Measurements from ENCODE around the gene GADD45B.

The GADD45B gene

GRCh38 chr19:2494084-2494446 is 18.1 kb downstream of the GADD45B start:
- Histone ChIP-seq H3K4me2 (ENCODE audit: low read length) (peak overlapping the region; percentile 88), H2AFZ (ENCODE audit: low read depth, low read length) (no peak overlapping the region), H3K4me1 (ENCODE audit: low read length) (peaks cover 11% of the 10 kb centered on the region), H3K27me3 (ENCODE audit: low read depth, low read length) (peaks cover 40% of the 10 kb centered on the region), H3K36me3 (replicated peaks; ENCODE audit: low read depth, low read length) (no peaks in the 10 kb centered on the region), H3K9ac (ENCODE audit: low read length) (no peak overlapping the region), H3K9me3 (ENCODE audit: insufficient read depth, low read length) (no peaks in the 10 kb centered on the region), H3K27ac (ENCODE audit: low read length) (no peak overlapping the region), H3K4me3 (ENCODE audit: low read length) (peak overlapping the region; percentile 81), H3K79me2 (ENCODE audit: low read length) (no peaks in the 10 kb centered on the region), H4K20me1 (ENCODE audit: insufficient read depth, low read length) (no peaks in the 10 kb centered on the region)
- TF ChIP-seq CTCF (IDR thresholded peaks at IDR 0.05; ENCODE audit: low read depth, low read length) (no peak), EZH2phosphoT487 (IDR thresholded peaks at IDR 0.05; ENCODE audit: low read depth) (no peak)

GRCh38 chr19:2494447-2495129 is 18.7 kb downstream of the GADD45B start:
- Histone ChIP-seq H3K79me2 (ENCODE audit: low read length) (no peaks in the 10 kb centered on the region), H3K4me2 (ENCODE audit: low read length) (peak overlapping the region; percentile 88), H3K9me3 (ENCODE audit: insufficient read depth, low read length) (no peaks in the 10 kb centered on the region), H3K27me3 (ENCODE audit: low read depth, low read length) (peaks cover 44% of the 10 kb centered on the region), H3K4me3 (ENCODE audit: low read length) (peak overlapping the region; percentile 81), H3K4me1 (ENCODE audit: low read length) (peaks cover 11% of the 10 kb centered on the region), H3K36me3 (replicated peaks; ENCODE audit: low read depth, low read length) (no peaks in the 10 kb centered on the region), H3K9ac (ENCODE audit: low read length) (peak overlapping the region; percentile 54), H3K27ac (ENCODE audit: low read length) (no peak overlapping the region), H2AFZ (ENCODE audit: low read depth, low read length) (peak overlapping the region; percentile 48), H4K20me1 (ENCODE audit: insufficient read depth, low read length) (no peaks in the 10 kb centered on the region)
- no peak for TF ChIP-seq EZH2phosphoT487 (IDR thresholded peaks at IDR 0.05; ENCODE audit: low read depth)
- no peak for TF ChIP-seq CTCF (IDR thresholded peaks at IDR 0.05; ENCODE audit: low read depth, low read length)

- H3K4me3 ChIP-seq (ENCODE audit: low read length): peak overlapping the region; percentile 81
- H3K4me2 ChIP-seq (ENCODE audit: low read length): peak overlapping the region; percentile 88
- no peaks in the 10 kb centered on the region for H4K20me1 ChIP-seq (ENCODE audit: insufficient read depth, low read length)
- H3K9me3 ChIP-seq (ENCODE audit: insufficient read depth, low read length): no peaks in the 10 kb centered on the region
- peak overlapping the region; percentile 54 for H3K9ac ChIP-seq (ENCODE audit: low read length)
- TF ChIP-seq EZH2phosphoT487 (IDR thresholded peaks at IDR 0.05; ENCODE audit: low read depth) (no peak), CTCF (IDR thresholded peaks at IDR 0.05; ENCODE audit: low read depth, low read length) (no peak)
- H2AFZ ChIP-seq (ENCODE audit: low read depth, low read length): peak overlapping the region; percentile 48; the same call in 1 of the 2 replicates
- H3K4me1 ChIP-seq (ENCODE audit: low read length): peaks cover 11% of the 10 kb centered on the region
- H3K27me3 ChIP-seq (ENCODE audit: low read depth, low read length): peaks cover 48% of the 10 kb centered on the region
- no peaks in the 10 kb centered on the region for H3K36me3 ChIP-seq (replicated peaks; ENCODE audit: low read depth, low read length)
- H3K27ac ChIP-seq (ENCODE audit: low read length): no peak overlapping the region
- no peaks in the 10 kb centered on the region for H3K79me2 ChIP-seq (ENCODE audit: low read length)
These were observed 19.3 kb downstream of the GADD45B start for GRCh38 chr19:2495130-2495641.

- Histone ChIP-seq H3K36me3 (replicated peaks; ENCODE audit: low read depth, low read length) (no peaks in the 10 kb centered on the region), H3K27me3 (ENCODE audit: low read depth, low read length) (peaks cover 47% of the 10 kb centered on the region), H3K27ac (ENCODE audit: low read length) (no peak overlapping the region), H3K4me1 (ENCODE audit: low read length) (peaks cover 8% of the 10 kb centered on the region), H3K9me3 (ENCODE audit: insufficient read depth, low read length) (no peaks in the 10 kb centered on the region), H4K20me1 (ENCODE audit: insufficient read depth, low read length) (no peaks in the 10 kb centered on the region), H3K9ac (ENCODE audit: low read length) (no peak overlapping the region; the same call in 1 of the 2 replicates), H3K4me2 (ENCODE audit: low read length) (peak overlapping the region; percentile 88), H3K4me3 (ENCODE audit: low read length) (peak overlapping the region; percentile 81), H2AFZ (ENCODE audit: low read depth, low read length) (no peak overlapping the region), H3K79me2 (ENCODE audit: low read length) (no peaks in the 10 kb centered on the region)
- no peak for TF ChIP-seq EZH2phosphoT487 (IDR thresholded peaks at IDR 0.05; ENCODE audit: low read depth)
- TF ChIP-seq CTCF (IDR thresholded peaks at IDR 0.05; ENCODE audit: low read depth, low read length): no peak
These were observed 19.9 kb downstream of the GADD45B start for GRCh38 chr19:2495651-2496316.
